Subcutaneous abdominal adipose tissue (tissue), 5 donors: ENCODE results near the gene SEPTIN2.

Source experiments
- H3K27ac ChIP-seq: one replicate; pipeline ENCODE4 v1.7.0; 2013; ENCODE audit warnings: low read depth, mild to moderate bottlenecking, inconsistent platforms, low read length, moderate library complexity
- H3K27me3 ChIP-seq, 5 donors: one replicate each; pipeline ENCODE4 v1.7.0; 2013; ENCODE audit warnings: low read length in 5 of 5, inconsistent platforms in 1 of 5; ENCODE audit not compliant: control insufficient read depth in 5 of 5, insufficient read depth in 4 of 5
- H3K36me3 ChIP-seq, 5 donors: one replicate each; pipeline ENCODE4 v1.7.0; 2013; ENCODE audit warnings: low read length in 5 of 5; ENCODE audit not compliant: control insufficient read depth in 5 of 5, insufficient read depth in 5 of 5
- H3K4me1 ChIP-seq, 5 donors: one replicate each; pipeline ENCODE4 v1.7.0; 2013; ENCODE audit warnings: low read length in 5 of 5, mild to moderate bottlenecking in 3 of 5, moderate library complexity in 1 of 5; ENCODE audit not compliant: control insufficient read depth in 5 of 5, insufficient read depth in 5 of 5
- H3K4me3 ChIP-seq, 5 donors: one replicate each; pipeline ENCODE4 v1.7.0; 2013; ENCODE audit warnings: low read length in 5 of 5, low read depth in 1 of 5
- H3K9ac ChIP-seq, 5 donors: one replicate each; pipeline ENCODE4 v1.7.0; 2013; ENCODE audit warnings: low read length in 5 of 5, mild to moderate bottlenecking in 4 of 5, moderate library complexity in 3 of 5
- H3K9me3 ChIP-seq, 5 donors: one replicate each; pipeline ENCODE4 v1.7.0; 2013; ENCODE audit warnings: low read length in 5 of 5; ENCODE audit not compliant: control insufficient read depth in 5 of 5
- donor health status: healthy.
- donor health status: healthy.
- donor health status: healthy.
- donor health status: healthy.
- donor health status: healthy.

SEPTIN2 gene

DNA sequence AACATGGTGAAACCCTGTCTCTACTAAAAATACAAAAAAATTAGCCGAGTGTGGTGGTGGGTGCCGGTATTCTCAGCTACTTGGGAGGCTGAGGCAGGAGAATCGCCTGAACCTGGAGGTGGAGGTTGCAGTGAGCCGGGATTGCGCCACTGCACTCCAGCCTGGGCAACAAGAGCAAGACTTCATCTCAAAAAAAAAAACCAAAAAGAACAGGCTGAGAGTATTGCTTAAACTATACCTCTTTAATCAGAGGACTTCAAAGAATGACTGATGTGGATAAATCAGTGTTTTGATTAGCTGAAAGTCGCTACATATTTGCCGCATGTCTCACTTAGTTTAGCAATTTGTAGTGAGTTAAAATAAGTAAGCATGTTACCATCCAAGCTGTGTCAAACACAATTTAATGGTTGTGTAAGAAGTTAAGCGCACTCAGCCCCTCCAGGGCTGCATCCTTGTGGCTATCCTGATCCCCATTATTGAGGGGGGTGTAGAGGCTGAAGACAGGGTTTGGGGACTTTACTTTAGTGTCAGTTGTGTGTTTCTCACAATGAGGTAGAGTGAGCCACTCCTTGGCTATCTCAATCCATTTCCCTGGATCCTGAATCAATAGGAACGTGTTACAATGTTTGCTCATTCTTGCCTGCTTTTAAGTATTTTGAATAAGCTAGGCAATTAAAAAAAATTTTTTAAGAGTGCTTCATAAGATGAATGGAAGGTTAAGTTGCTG lies 29.4 kb downstream of the SEPTIN2 start:
- Histone ChIP-seq H3K36me3 (peaks cover 11 to 96% (median 81%) of the 10 kb centered on the region in 5 donors), H3K9ac (no peak overlapping the region), H3K9me3 (no peaks in the 10 kb centered on the region), H3K4me3 (no peak overlapping the region), H3K4me1 (peaks cover 0 to 11% (median 8%) of the 10 kb centered on the region in 5 donors), H3K27ac (no peak overlapping the region), H3K27me3 (no peaks in the 10 kb centered on the region)

GRCh38 chr2:241349941-241350340 lies 34.2 kb downstream of the SEPTIN2 start:
- peaks cover 0 to 4% (median 2%) of the 10 kb centered on the region in 5 donors for H3K4me1 ChIP-seq
- no peak overlapping the region for H3K27ac ChIP-seq
- H3K36me3 ChIP-seq = peaks cover 34 to 93% (median 79%) of the 10 kb centered on the region in 5 donors
- H3K9me3 ChIP-seq = no peaks in the 10 kb centered on the region
- H3K9ac ChIP-seq = no peak overlapping the region
- no peaks in the 10 kb centered on the region for H3K27me3 ChIP-seq
- H3K4me3 ChIP-seq = no peak overlapping the region

GRCh38 chr2:241350530-241350877 lies 34.8 kb downstream of the SEPTIN2 start:
- H3K4me3 ChIP-seq = no peak overlapping the region
- H3K9ac ChIP-seq = no peak overlapping the region
- H3K27ac ChIP-seq = no peak overlapping the region
- H3K9me3 ChIP-seq = no peaks in the 10 kb centered on the region
- peaks cover 0 to 7% (median 6%) of the 10 kb centered on the region in 5 donors for H3K4me1 ChIP-seq
- peaks cover 34 to 88% (median 73%) of the 10 kb centered on the region in 5 donors for H3K36me3 ChIP-seq
- no peaks in the 10 kb centered on the region for H3K27me3 ChIP-seq

DNA sequence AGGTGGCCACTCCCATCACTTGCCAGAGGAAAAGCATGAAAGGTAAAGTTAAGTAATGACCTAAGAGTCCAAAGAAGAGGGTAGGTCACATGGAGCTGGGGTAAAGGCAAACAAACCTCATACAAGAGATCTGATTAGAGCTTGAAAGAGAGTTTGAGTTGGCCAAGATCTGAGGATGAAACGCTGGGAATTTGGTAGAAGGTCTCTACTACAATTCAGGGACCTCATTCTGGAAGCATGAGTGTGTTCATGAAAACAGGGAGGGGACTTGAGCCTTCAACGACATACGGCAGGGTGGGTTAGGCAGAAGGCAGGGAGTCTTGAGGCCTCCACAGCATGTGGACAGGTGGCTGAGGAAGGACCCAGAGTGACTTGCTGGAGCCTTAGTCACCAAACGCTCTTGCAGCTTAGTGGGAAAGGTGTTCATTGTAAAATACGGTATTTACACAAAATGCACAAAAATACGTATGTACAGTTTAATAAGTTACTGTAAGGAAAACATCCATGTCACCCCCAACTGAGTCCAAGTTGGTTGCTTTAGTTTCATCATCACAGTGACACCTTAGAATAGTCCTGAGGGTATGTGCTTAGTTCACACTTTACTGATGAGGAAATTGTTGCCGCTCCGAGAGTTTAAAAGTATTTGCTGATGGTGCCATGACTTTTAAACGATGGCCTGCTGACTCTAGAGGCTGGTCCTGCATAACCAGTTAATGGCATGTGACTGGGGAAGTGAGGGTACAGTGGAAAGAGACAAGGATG lies 35.3 kb downstream of the SEPTIN2 start:
- Histone ChIP-seq H3K27me3 (no peaks in the 10 kb centered on the region), H3K4me1 (peaks cover 0 to 7% (median 6%) of the 10 kb centered on the region in 5 donors), H3K9me3 (no peaks in the 10 kb centered on the region), H3K27ac (no peak overlapping the region), H3K36me3 (peaks cover 34 to 82% (median 67%) of the 10 kb centered on the region in 5 donors), H3K4me3 (no peak overlapping the region), H3K9ac (no peak overlapping the region)

DNA sequence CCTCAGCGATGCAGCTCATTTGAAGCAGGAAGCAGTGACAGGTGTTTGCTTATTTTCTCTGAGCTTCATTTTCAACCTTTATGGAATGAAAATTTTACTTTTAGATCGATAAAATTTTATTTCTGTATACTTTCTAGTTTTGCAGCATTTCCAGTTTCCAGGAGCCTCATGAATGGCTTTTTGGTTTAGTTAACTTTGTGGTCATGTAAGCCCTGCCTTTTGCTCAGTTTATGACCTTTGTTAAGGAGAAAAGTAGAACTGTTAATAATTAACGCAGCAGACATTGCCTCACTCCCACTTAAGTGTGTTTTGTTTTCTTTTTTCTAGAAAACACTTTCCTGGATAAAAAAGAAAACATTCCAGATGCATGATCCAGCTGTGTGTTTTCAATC lies 35.9 kb downstream of the SEPTIN2 start:
- Histone ChIP-seq H3K27ac (no peak overlapping the region), H3K4me1 (peaks cover 0 to 10% (median 7%) of the 10 kb centered on the region in 5 donors), H3K4me3 (no peak overlapping the region), H3K36me3 (peaks cover 34 to 76% (median 62%) of the 10 kb centered on the region in 5 donors), H3K27me3 (no peaks in the 10 kb centered on the region), H3K9me3 (no peaks in the 10 kb centered on the region), H3K9ac (no peak overlapping the region)

GRCh38 chr2:241352227-241352626 lies 36.5 kb downstream of the SEPTIN2 start:
- Histone ChIP-seq H3K36me3 (peaks cover 34 to 70% (median 56%) of the 10 kb centered on the region in 5 donors), H3K27me3 (no peaks in the 10 kb centered on the region), H3K9me3 (no peaks in the 10 kb centered on the region), H3K27ac (no peak overlapping the region), H3K4me1 (peaks cover 3 to 15% (median 13%) of the 10 kb centered on the region in 5 donors), H3K9ac (no peak overlapping the region), H3K4me3 (no peak overlapping the region)

DNA sequence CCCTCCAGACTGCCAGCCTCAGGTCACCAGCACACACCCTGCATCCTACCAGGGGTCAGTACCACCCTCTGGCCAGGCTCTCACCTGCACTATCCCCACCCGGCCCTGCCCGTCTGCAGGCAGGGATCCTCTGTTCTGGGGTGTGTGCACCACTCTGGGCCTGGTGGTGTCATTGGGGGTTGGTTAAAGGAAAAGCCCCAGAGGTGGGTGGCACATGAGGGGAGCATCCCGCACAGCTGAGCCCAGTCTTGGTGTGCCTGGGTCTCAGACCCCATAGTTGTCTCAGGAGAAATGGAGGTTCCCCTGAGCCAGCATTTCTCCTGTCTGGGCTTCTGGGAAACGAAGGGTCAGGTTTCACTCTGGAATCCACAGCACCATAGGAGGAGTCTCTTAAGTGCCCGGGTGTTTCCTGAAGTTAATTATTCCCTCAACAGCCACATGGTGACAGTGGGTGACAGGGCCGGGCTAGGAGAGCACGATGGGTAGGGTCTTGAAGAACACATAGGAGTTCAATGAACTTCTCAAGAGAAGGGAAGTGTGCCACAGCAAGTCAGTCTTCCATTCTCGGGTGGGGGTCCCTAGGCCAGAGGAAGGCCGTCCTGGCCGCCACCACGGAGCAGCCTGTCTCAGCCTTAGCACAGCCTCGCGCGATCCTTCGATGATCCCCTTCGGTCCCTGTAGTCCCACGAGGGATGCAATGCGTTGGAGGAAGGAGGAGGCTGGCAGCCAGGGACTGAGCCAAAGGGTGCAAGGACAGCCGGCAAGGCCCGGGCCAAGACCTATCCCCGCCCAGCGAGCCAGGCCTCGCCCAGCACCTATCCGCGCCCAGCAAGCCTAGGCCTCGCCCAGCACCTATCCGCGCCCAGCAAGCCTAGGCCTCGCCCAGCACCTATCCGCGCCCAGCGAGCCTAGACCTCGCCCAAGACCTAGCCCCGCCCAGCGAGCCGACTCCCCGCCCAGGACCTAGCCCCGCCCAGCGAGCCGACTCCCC lies 39.2 kb downstream of the SEPTIN2 start:
- H3K4me3 ChIP-seq = peak overlapping the region in 4 of 5 donors; percentile 47 to 62 (median 50)
- peaks cover 31 to 44% (median 35%) of the 10 kb centered on the region in 5 donors for H3K36me3 ChIP-seq
- H3K27ac ChIP-seq = peak overlapping the region; percentile 55
- no peaks in the 10 kb centered on the region for H3K9me3 ChIP-seq
- H3K4me1 ChIP-seq = peaks cover 3 to 36% (median 27%) of the 10 kb centered on the region in 5 donors
- H3K27me3 ChIP-seq = no peaks in the 10 kb centered on the region
- H3K9ac ChIP-seq = peak overlapping the region in 2 of 5 donors; percentile 48 to 52

GRCh38 chr2:241355983-241356870 lies 40.5 kb downstream of the SEPTIN2 start, which contains the start of gene FARP2:
FARP2 (plus strand) TSS chr2:241356285; CDS start chr2:241373108, 16,823 bp downstream.
- Histone ChIP-seq H3K9me3 (no peaks in the 10 kb centered on the region), H3K4me3 (peak within 1 kb of the TSS; percentile 71 to 85 (median 77)), H3K27me3 (no peaks in the 10 kb centered on the region), H3K4me1 (peaks cover 3 to 36% (median 27%) of the 10 kb centered on the region in 5 donors), H3K36me3 (peaks cover 22 to 31% (median 24%) of the 10 kb centered on the region in 5 donors), H3K27ac (peak within 1 kb of the TSS; percentile 55), H3K9ac (peak within 1 kb of the TSS; percentile 40 to 96 (median 89))

- Histone ChIP-seq H3K4me1 (peaks cover 3 to 36% (median 27%) of the 10 kb centered on the region in 5 donors), H3K27ac (peak overlapping the region; percentile 48), H3K9ac (peak overlapping the region; percentile 40 to 96 (median 89)), H3K36me3 (peaks cover 16 to 25% (median 17%) of the 10 kb centered on the region in 5 donors), H3K9me3 (no peaks in the 10 kb centered on the region), H3K27me3 (no peaks in the 10 kb centered on the region), H3K4me3 (peak overlapping the region; percentile 71 to 85 (median 77))
Measured at GRCh38 chr2:241356871-241357260, 41.1 kb downstream of the SEPTIN2 start.
